Suprapubic skin (tissue), 4 donors: ENCODE data around the gene C3orf85. TPM values are rescaled to one million over a fixed set of nuclear protein-coding genes. Genes with fewer than 3 reads are reported as not detected.

Experiments used
- DNase-seq, 2 donors: peaks; one replicate each; pipeline ENCODE4 v3.0.0-alpha.2; 2019; ENCODE audit warnings: low spot score in 2 of 2
- H3K27ac ChIP-seq: fragments of 200-600 bp; sonication (generic); one replicate; pipeline ENCODE4 v1.5.1; 2019
- H3K27me3 ChIP-seq: fragments of 200-600 bp; sonication (generic); one replicate; pipeline ENCODE4 v1.5.1; 2019
- H3K36me3 ChIP-seq: fragments of 200-600 bp; sonication (generic); one replicate; pipeline ENCODE4 v1.5.1; 2019
- H3K4me1 ChIP-seq: fragments of 200-600 bp; sonication (generic); one replicate; pipeline ENCODE4 v1.5.1; 2019
- H3K4me3 ChIP-seq: fragments of 200-600 bp; sonication (generic); one replicate; pipeline ENCODE4 v1.5.1; 2019; ENCODE audit warnings: mild to moderate bottlenecking
- H3K9me3 ChIP-seq: fragments of 200-600 bp; sonication (generic); one replicate; pipeline ENCODE4 v1.5.1; 2019
- EP300 ChIP-seq: sonication (generic); formaldehyde crosslinking; IDR thresholded peaks from one replicate; pipeline ENCODE4 v1.6.1; 2017; ENCODE audit warnings: antibody characterized with exemption
- POLR2A ChIP-seq, 2 donors: fragments of 450-650 bp; IDR thresholded peaks; one replicate each; pipeline ENCODE4 v1.6.1; 2017; ENCODE audit warnings: antibody characterized with exemption in 2 of 2, mild to moderate bottlenecking in 2 of 2, moderate library complexity in 2 of 2
- POLR2AphosphoS5 ChIP-seq, 3 donors: sonication (generic); formaldehyde crosslinking; IDR thresholded peaks; one replicate each; pipeline ENCODE4 v1.6.1; 2017; ENCODE audit warnings: antibody characterized with exemption in 3 of 3
- WGBS: methylation state at CpG from one replicate; pipeline ENCODE4 v1.1.5; 2018; 5-methylcytosine and 5-hydroxymethylcytosine counted together
- total RNA-seq, 4 donors: library from RNA; depleted of rRNA; stranded (reverse); fragments of >200 nt; gene quantifications; one replicate each; pipeline ENCODE4 v1.1.0, GENCODE V29; 2016
- TF ChIP-seq, protein P1 (sequence below), 2 donors: fragments of 200-600 bp in 1 of 2; fragments of 450-650 bp in 1 of 2; sonication (generic) in 1 of 2; IDR thresholded peaks; one replicate each; pipeline ENCODE4 v1.5.1; 2016 to 2019; ENCODE audit warnings: antibody characterized with exemption in 2 of 2, mild to moderate bottlenecking in 1 of 2, moderate library complexity in 1 of 2

Gene C3orf85
- total RNA-seq, 4 donors from 2014 or later: not detected

DNA sequence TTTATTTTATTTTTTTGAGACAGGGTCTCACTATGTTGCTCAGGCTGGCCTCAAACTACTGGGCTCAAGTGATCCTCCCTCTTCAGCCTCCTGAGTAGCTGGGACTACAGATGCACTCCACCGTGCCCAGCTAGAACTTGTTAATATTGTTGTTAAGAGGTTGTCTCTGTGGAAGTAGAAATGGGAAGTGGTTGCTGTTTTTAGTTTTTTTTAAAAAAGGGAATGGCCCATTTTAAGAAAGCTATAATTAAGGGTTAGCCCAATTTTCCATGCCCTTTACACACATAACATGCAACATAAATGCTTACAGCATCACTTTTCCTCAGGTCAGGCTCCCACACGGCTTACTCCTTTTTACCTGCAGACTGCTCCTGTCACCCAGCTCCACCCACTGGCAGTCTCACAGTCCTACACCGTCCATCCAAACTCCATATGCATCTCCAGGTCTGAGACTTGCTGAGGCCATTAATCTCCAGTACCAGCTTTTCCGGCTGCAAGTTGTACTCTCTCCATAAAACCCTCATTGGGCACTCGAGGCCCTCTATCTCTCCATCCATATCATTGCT lies 38.4 kb upstream of the C3orf85 start:
- H3K4me3 ChIP-seq: no peak overlapping the region
- TF ChIP-seq, protein P1, sequence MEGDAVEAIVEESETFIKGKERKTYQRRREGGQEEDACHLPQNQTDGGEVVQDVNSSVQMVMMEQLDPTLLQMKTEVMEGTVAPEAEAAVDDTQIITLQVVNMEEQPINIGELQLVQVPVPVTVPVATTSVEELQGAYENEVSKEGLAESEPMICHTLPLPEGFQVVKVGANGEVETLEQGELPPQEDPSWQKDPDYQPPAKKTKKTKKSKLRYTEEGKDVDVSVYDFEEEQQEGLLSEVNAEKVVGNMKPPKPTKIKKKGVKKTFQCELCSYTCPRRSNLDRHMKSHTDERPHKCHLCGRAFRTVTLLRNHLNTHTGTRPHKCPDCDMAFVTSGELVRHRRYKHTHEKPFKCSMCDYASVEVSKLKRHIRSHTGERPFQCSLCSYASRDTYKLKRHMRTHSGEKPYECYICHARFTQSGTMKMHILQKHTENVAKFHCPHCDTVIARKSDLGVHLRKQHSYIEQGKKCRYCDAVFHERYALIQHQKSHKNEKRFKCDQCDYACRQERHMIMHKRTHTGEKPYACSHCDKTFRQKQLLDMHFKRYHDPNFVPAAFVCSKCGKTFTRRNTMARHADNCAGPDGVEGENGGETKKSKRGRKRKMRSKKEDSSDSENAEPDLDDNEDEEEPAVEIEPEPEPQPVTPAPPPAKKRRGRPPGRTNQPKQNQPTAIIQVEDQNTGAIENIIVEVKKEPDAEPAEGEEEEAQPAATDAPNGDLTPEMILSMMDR (IDR thresholded peaks at IDR 0.05): no peak
- TF ChIP-seq POLR2A (IDR thresholded peaks at IDR 0.05) (no peak), POLR2AphosphoS5 (IDR thresholded peaks at IDR 0.05) (no peak), EP300 (no peak)
- no peaks in the 10 kb centered on the region for H3K36me3 ChIP-seq
- H3K4me1 ChIP-seq: no peaks in the 10 kb centered on the region
- H3K27me3 ChIP-seq: no peaks in the 10 kb centered on the region
- 51% methylated on average over 5 of the region's 5 CpGs for WGBS
- H3K9me3 ChIP-seq: no peaks in the 10 kb centered on the region
- H3K27ac ChIP-seq: no peak overlapping the region
- no peak for DNase-seq

- 93% methylated on average over 4 of the region's 4 CpGs for WGBS
- DNase-seq: no peak
- Histone ChIP-seq H3K36me3 (no peaks in the 10 kb centered on the region), H3K27me3 (no peaks in the 10 kb centered on the region), H3K4me3 (no peak overlapping the region), H3K4me1 (no peaks in the 10 kb centered on the region), H3K9me3 (no peaks in the 10 kb centered on the region), H3K27ac (no peak overlapping the region)
- TF ChIP-seq POLR2A (IDR thresholded peaks at IDR 0.05) (no peak), EP300 (no peak), POLR2AphosphoS5 (IDR thresholded peaks at IDR 0.05) (no peak)
- TF ChIP-seq, protein P1 (IDR thresholded peaks at IDR 0.05): no peak
Observed at GRCh38 chr3:109109574-109109973, 26.9 kb upstream of the C3orf85 start.

DNA sequence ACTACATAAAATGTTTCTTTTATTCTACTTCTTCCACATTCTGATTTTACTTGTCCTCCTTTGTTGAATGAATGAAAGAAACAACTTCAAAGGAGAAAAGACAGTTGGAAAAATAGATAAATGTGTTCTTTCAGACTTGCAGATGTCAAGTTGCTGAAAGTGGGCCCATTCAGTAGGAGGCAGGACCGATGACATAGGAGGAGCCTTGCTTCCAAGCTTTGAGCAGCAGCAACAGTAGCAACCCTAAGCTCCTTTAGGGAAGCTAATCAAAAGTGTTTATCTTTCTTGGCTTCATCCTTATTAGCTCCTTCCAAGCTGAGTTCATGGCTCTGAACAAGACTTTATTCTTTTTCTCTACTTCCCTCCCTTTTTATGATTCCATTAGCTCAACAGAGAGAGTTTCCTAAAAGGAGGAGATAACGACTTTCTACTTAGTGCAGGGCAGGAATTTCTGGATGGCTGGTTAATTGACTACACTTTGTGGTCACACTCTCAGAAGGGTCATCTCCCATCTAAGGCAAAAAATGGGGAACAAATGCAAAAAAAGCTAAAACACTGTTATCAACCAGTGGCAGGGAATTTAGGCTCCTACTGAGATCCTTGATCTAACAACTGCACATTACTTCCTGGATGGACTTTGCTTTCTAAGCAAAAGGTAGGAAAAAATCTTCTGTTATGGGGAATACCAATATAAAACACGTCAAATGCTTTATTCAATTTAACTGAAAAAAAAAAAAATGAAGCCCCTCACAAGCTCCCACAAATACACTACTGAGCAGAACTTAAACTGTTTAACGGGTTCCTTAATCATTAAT lies 23.4 kb upstream of the C3orf85 start:
- WGBS: 71% methylated on average over 4 of the region's 4 CpGs
- H3K9me3 ChIP-seq: no peaks in the 10 kb centered on the region
- H3K27ac ChIP-seq: no peak overlapping the region
- no peaks in the 10 kb centered on the region for H3K27me3 ChIP-seq
- no peak overlapping the region for H3K4me3 ChIP-seq
- no peaks in the 10 kb centered on the region for H3K4me1 ChIP-seq
- H3K36me3 ChIP-seq: no peaks in the 10 kb centered on the region
- no peak for DNase-seq
- TF ChIP-seq, protein P1 (IDR thresholded peaks at IDR 0.05): no peak
- TF ChIP-seq POLR2AphosphoS5 (IDR thresholded peaks at IDR 0.05): no peak
- no peak for TF ChIP-seq EP300
- no peak for TF ChIP-seq POLR2A (IDR thresholded peaks at IDR 0.05)

GRCh38 chr3:109114746-109115145 lies 21.8 kb upstream of the C3orf85 start:
- Histone ChIP-seq H3K27me3 (no peaks in the 10 kb centered on the region), H3K27ac (no peak overlapping the region), H3K4me1 (no peaks in the 10 kb centered on the region), H3K4me3 (no peak overlapping the region), H3K36me3 (no peaks in the 10 kb centered on the region), H3K9me3 (no peaks in the 10 kb centered on the region)
- 29% methylated on average over 4 of the region's 4 CpGs for WGBS
- DNase-seq: no peak
- TF ChIP-seq POLR2A (IDR thresholded peaks at IDR 0.05): no peak
- TF ChIP-seq EP300: no peak
- no peak for TF ChIP-seq POLR2AphosphoS5 (IDR thresholded peaks at IDR 0.05)
- TF ChIP-seq, protein P1 (IDR thresholded peaks at IDR 0.05): no peak

DNA sequence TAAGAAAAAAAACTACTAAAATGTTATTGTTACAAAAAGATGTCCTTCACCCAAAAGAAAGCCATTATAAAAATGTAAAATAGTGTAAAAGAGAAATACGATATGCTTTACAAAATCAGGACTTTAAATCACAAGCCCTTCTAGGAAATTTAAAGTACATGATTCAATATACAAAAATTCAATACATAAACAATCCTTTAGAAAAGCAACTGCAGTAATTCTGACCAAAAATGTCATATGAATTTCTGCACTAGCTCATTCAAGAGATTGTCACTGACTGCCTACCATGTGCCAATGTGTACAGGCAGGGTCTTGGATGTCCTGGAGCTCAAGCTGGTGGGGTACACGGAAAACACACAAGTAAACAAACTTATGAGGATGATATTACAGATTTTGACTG lies 21.1 kb upstream of the C3orf85 start:
- Histone ChIP-seq H3K36me3 (no peaks in the 10 kb centered on the region), H3K4me1 (no peaks in the 10 kb centered on the region), H3K4me3 (no peak overlapping the region), H3K27ac (no peak overlapping the region), H3K9me3 (no peaks in the 10 kb centered on the region), H3K27me3 (no peaks in the 10 kb centered on the region)
- no peak for TF ChIP-seq EP300
- TF ChIP-seq, protein P1 (IDR thresholded peaks at IDR 0.05): no peak
- no peak for DNase-seq
- 66% methylated on average over 2 of the region's 2 CpGs for WGBS
